GM19240 (cell line): Measurements from ENCODE around the gene DMRT2.

ENCODE experiments used
- DNase-seq: peaks from one replicate; pipeline ENCODE4 v3.0.0; 2011; ENCODE audit warnings: low spot score; ENCODE audit not compliant: insufficient read length

The DMRT2 gene

DNA sequence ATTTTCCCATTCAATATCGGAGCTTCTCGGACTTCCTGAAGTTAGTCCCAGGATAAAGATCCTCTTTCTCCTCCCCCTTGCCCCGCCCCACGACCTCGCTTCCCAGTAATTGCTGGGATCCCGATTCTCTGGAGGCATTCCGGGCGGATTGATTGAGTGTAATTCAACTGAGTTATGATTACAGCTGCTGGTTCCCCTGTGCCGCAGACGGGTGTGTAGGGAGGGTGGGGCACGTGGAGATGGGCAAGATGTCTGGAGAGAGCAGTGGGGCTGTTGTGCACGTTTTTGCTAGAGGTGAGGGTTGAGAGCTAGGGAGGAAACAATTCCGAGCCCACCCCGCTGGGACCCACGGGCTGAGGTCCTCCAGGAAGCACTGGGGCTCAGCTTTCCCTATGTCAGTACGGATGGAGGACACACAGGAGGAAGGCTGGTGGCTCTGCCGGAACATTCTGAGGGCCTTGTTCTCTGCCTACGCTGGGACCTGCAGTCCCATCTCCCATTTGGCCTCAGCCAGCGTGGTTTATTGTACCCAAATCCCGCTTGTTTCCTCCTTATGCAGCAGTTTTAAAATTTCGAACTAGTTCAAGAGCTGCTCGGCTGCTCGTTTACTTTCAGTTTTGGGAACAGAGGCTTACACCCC lies 2.4 kb upstream of the DMRT2 start:
- DNase-seq = no peak

- no peak for DNase-seq
Observed at GRCh38 chr9:1048231-1048619, 1.9 kb upstream of the DMRT2 start.

DNA sequence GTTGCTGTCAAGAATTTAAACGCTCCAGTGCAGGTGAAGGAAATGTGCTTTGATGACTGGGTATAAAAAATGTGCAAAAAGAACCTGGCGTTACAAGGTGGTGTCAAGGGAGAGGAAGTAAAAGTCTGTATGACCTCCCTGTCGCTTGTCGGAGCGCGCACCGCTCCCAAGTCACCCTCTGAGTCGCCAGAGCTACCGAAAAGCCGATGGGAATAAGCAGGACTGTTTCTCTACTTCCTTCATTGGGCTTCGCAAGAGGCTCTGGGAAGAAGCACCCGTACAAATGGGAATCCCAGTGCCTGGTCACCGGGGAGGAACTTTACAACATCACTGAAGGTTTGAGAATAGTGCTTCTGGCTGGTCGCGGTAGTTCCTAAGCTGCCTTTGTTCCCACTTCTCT lies 1.3 kb upstream of the DMRT2 start:
- DNase-seq = no peak

- DNase-seq = no peak
Observed at GRCh38 chr9:1049641-1050040, 516 bp upstream of the DMRT2 start.

GRCh38 chr9:1051210-1051583 lies 1.0 kb downstream of the DMRT2 start:
- no peak for DNase-seq

DNA sequence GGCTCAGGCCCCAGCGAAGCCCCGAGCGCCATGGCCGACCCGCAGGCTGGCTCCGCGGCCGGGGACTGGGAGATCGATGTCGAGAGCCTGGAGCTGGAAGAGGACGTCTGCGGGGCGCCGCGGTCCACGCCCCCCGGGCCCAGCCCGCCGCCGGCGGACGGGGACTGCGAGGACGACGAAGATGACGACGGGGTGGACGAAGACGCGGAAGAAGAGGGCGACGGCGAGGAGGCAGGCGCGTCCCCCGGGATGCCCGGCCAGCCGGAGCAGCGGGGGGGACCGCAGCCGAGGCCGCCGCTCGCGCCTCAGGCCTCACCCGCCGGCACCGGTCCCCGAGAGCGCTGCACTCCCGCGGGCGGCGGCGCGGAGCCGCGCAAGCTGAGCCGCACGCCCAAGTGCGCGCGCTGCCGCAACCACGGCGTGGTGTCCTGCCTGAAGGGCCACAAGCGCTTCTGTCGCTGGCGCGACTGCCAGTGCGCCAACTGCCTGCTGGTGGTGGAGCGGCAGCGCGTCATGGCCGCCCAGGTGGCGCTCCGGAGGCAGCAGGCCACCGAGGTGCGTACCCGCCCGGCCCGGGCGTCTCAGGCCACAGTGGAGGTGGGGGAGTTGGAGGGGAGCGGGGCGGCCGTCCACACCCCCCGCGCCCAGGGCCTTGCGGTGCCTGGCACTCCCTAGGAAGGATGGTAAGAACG lies 1.6 kb downstream of the DMRT2 start:
- no peak for DNase-seq

- DNase-seq = no peak
Observed at GRCh38 chr9:1052365-1053281, 2.5 kb downstream of the DMRT2 start.

- no peak for DNase-seq
Observed at GRCh38 chr9:1053282-1053621, 3.1 kb downstream of the DMRT2 start.

DNA sequence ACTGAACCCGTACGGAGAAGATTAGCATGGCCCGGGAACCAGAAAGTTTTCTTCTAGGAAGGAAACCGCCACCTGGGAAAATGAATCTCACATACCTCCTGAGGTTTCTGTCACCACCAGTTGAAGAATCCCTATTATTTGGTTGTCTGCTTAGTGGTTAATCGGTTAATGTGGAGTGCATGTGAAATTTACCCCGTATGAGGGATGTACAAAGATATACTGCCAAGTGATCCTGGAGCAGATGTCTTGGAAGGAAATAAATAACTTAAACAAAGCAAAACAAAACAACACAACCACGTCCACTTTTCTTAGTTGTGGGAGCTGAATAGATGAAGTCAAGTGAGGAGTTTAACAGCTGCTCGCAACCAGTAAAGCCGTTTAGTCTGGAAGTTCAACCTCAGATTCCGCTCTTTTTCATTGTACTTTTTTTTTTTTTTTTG lies 3.8 kb downstream of the DMRT2 start:
- DNase-seq = no peak

DNA sequence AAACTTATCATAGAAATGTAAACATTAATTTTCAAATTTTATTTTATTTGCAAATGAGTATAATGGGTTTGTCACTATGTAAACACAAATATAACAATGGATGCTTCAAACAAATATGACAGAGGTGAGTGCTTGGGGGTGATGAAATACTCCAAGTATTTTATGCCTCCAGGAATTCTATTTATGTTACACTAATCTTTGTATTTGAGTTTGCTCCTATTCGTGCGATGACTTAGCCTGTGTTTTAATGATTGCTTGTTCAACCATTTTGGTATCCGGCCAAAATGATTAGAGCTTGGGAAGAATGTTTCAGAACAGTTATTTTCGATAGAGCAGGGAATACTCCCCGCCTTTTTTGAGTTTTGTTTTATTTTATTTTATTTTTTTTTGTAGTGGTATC lies 5.0 kb downstream of the DMRT2 start:
- DNase-seq = no peak

GRCh38 chr9:1057910-1058309 lies 7.8 kb downstream of the DMRT2 start:
- no peak for DNase-seq

DNA sequence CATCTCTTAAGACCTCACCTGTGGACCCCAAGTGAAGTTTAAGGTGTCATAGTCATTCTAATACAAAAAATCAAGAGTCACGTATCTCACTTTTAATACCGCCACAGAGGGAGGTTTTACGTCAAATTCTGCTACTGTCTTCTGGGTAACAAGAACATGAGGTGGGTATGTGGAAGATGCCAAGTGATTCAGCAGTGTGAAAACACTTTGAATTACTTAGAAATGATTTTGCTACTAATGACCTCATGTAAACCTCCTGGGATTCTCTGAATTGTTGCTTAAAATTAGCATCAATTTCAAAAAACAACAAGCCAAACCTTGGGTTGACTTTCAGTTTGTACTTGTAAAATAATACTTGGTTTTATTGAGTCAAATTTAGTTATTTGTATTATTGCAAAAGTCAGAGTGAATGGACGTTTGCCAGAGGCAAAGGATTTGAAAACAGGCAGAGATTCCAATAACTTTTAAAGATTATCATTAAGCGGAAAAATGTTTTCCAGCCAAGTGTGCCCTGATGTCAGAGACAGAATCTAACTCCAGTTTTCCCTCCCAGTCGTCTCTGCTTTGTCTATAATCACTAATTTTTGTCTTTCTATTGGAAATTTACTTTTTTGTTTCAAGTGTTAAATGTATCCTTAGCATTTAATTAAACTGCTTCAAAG lies 8.8 kb downstream of the DMRT2 start:
- DNase-seq = no peak

GRCh38 chr9:1065130-1065529 lies 15.0 kb downstream of the DMRT2 start:
- no peak for DNase-seq

DNA sequence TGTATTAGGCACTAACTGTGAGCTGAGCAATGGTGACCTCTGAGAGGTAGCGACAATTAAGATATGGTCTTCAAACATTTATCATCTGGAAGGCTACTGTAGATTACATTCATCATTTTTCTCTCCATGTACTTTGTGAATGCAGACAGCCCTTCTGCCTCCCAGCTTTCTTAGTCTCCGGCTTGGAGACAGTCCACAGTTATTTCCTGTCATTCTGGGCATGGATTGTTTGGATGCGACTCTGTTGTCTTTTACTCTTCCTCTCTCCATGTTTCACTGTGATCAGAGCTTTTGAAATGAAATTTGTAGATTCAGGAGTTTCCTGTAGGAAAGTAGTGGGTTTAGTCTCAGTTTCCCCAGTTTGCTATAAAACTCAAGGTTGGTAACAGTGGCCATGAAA lies 20.5 kb downstream of the DMRT2 start:
- DNase-seq = no peak

- no peak for DNase-seq
Observed at GRCh38 chr9:1071730-1072129, 21.6 kb downstream of the DMRT2 start.

GRCh38 chr9:1073497-1073896 lies 23.3 kb downstream of the DMRT2 start:
- DNase-seq = no peak

- DNase-seq = no peak
Observed at GRCh38 chr9:1077616-1078015, 27.5 kb downstream of the DMRT2 start.

- no peak for DNase-seq
Observed at GRCh38 chr9:1083325-1083913, 33.3 kb downstream of the DMRT2 start.

GRCh38 chr9:1085086-1085485 lies 34.9 kb downstream of the DMRT2 start:
- no peak for DNase-seq

DNA sequence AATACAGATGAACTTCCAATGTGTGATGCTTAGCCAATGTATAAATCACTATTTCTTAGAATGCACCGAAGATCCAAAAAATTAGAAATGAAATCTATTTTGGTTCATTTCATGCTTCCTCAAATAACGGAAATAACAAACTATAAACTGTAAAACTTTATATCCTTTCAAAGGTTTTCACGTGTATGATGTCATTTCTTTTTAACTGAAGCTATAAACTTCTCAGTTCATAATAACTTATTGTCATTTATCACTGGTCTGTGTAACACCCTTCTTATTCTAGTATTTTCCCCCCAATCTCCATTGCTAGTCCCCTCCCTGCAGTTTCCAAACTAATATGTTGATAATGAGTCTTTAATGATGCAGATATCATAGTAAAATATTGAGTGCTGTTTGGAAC lies 36.4 kb downstream of the DMRT2 start:
- DNase-seq = no peak

DNA sequence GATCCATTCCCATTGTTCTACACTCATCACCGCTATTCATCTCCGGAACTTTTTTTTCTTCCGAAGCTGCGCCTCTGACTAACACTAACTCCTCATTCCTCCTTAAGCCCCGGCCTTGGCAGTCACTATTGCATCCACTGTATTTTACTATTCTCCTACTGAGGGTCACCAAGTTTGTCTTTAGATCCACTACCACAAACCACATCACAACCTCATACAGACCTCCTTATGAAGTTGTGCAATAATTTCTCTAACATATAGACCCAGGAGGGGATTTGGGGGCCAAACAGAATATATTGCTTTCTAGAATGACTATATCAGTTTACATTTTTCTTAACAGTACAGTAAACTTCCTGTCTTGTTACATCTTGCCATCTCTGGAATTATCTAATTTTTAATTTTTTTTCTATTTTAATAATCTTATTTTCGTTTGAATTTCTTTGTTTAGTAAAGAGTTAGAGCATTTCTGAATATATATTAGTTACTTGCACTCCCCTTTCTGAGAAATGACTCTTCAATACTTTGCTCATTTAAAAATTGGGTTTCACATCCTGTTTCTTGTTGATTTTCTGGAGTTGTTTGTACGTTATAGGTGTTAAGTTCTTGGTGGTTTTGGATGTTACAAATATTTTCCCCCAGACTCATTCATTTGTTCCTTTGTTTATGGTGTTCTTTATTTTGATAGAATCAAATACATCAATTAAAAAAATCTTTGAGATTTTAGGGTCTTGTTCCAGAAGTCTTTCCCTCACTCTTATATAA lies 37.1 kb downstream of the DMRT2 start:
- DNase-seq = no peak
